Putamen (tissue), 1 donor: Measurements from ENCODE around the gene CFAP90.
A peak's percentile ranks its signal among the peaks of the same experiment; 100 is the strongest.

ENCODE experiments used
- DNase-seq: peaks from one replicate; pipeline ENCODE4 v3.0.0-alpha.2; 2016; ENCODE audit warnings: low spot score

The CFAP90 gene

GRCh38 chr5:7868427-7868772, 17.5 kb upstream of the CFAP90 start:
- DNase-seq = no peak

- DNase-seq = no peak
These were observed 16.3 kb upstream of the CFAP90 start for GRCh38 chr5:7867260-7867659.

GRCh38 chr5:7866196-7866595, 15.3 kb upstream of the CFAP90 start:
- no peak for DNase-seq

GRCh38 chr5:7857926-7858632, 7.1 kb upstream of the CFAP90 start:
- DNase-seq = no peak

- DNase-seq = no peak
These were observed 6.4 kb upstream of the CFAP90 start for GRCh38 chr5:7857361-7857760.

GRCh38 chr5:7856855-7857254, 5.9 kb upstream of the CFAP90 start:
- peak; percentile 55 for DNase-seq

- no peak for DNase-seq
These were observed 4.7 kb upstream of the CFAP90 start for GRCh38 chr5:7855611-7856010.

- no peak for DNase-seq
These were observed 2.1 kb upstream of the CFAP90 start for GRCh38 chr5:7852988-7853387.

GRCh38 chr5:7852542-7852941, 1.6 kb upstream of the CFAP90 start:
- DNase-seq = no peak

GRCh38 chr5:7851617-7852289, 820 bp upstream of the CFAP90 start:
- DNase-seq = no peak

- DNase-seq = no peak
These were observed 283 bp upstream of the CFAP90 start for GRCh38 chr5:7851240-7851592.

GRCh38 chr5:7849681-7850394, 1.1 kb downstream of the CFAP90 start:
- DNase-seq = no peak

GRCh38 chr5:7848296-7848695, 2.6 kb downstream of the CFAP90 start:
- DNase-seq = no peak

GRCh38 chr5:7846327-7846726, 4.6 kb downstream of the CFAP90 start:
- DNase-seq = no peak

GRCh38 chr5:7845557-7845956, 5.4 kb downstream of the CFAP90 start:
- DNase-seq = no peak

GRCh38 chr5:7844901-7845300, 6.0 kb downstream of the CFAP90 start:
- no peak for DNase-seq

GRCh38 chr5:7842531-7842930, 8.4 kb downstream of the CFAP90 start:
- no peak for DNase-seq

- no peak for DNase-seq
These were observed 13.5 kb downstream of the CFAP90 start for GRCh38 chr5:7837403-7837802.

- DNase-seq = no peak
These were observed 16.0 kb downstream of the CFAP90 start for GRCh38 chr5:7834982-7835381.

- DNase-seq = no peak
These were observed 22.7 kb downstream of the CFAP90 start for GRCh38 chr5:7828269-7828668.

- DNase-seq = no peak
These were observed 23.3 kb downstream of the CFAP90 start for GRCh38 chr5:7827610-7828009.

GRCh38 chr5:7825630-7826029, 25.3 kb downstream of the CFAP90 start:
- no peak for DNase-seq

- no peak for DNase-seq
These were observed 25.9 kb downstream of the CFAP90 start for GRCh38 chr5:7824995-7825394.
